ENCODE measurements around the gene LMBRD1.

DNA sequence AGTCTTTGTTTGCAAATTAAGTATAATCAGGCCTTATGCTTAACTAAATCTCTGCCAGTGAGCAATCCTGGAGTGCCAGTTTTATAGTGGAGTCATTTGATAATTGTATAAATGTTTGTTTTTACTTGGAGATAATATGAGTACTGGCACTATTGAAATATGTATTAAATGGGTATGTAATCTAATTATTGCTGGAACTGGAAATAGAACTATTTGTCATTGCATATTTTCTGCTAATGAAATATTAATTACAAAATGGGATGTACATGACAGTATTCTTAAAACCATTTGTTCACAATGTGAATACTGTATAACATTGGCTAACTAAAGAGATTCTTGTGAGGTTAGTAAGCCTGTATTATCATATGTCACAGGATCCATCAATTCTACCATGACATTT is 20.5 kb upstream of the LMBRD1 start:
- TF ChIP-seq POLR2A (IDR thresholded peaks at IDR 0.05) = no peak
- TF ChIP-seq, protein P1, sequence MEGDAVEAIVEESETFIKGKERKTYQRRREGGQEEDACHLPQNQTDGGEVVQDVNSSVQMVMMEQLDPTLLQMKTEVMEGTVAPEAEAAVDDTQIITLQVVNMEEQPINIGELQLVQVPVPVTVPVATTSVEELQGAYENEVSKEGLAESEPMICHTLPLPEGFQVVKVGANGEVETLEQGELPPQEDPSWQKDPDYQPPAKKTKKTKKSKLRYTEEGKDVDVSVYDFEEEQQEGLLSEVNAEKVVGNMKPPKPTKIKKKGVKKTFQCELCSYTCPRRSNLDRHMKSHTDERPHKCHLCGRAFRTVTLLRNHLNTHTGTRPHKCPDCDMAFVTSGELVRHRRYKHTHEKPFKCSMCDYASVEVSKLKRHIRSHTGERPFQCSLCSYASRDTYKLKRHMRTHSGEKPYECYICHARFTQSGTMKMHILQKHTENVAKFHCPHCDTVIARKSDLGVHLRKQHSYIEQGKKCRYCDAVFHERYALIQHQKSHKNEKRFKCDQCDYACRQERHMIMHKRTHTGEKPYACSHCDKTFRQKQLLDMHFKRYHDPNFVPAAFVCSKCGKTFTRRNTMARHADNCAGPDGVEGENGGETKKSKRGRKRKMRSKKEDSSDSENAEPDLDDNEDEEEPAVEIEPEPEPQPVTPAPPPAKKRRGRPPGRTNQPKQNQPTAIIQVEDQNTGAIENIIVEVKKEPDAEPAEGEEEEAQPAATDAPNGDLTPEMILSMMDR (IDR thresholded peaks at IDR 0.05 in 4 of 5, conservative IDR thresholded peaks at IDR 0.05 in 1 of 5) = no peak
